Measurements from ENCODE around the gene GTF2A2.

DNA sequence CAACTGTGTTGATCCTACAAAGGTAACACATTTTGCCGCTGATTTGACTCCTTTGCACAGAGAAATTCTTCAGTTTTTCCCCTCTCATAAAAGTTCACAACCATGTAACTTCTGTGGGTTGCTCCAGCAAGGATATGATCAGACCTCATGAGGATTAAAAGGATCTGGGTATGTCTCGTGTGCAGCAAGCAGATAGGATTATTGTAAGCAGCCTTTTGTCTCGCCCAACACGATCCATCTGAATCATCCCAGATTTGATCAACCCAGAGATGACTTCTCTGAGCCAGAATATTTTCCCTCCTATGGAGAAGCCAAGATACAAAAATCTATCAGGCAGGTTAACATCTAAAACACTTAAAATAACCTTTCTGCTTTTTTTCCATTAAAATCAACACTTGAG lies 44.6 kb upstream of the GTF2A2 start:
- TF ChIP-seq SP2 (tag by site-specific recombination; IDR thresholded peaks at IDR 0.05): no peak
- TF ChIP-seq ZNF514 (tag by site-specific recombination; IDR thresholded peaks at IDR 0.05): no peak
- TF ChIP-seq CTCF (tag by site-specific recombination; IDR thresholded peaks at IDR 0.05): no peak
- TF ChIP-seq ZNF639 (tag by site-specific recombination; IDR thresholded peaks at IDR 0.05): no peak
- TF ChIP-seq, protein P1, sequence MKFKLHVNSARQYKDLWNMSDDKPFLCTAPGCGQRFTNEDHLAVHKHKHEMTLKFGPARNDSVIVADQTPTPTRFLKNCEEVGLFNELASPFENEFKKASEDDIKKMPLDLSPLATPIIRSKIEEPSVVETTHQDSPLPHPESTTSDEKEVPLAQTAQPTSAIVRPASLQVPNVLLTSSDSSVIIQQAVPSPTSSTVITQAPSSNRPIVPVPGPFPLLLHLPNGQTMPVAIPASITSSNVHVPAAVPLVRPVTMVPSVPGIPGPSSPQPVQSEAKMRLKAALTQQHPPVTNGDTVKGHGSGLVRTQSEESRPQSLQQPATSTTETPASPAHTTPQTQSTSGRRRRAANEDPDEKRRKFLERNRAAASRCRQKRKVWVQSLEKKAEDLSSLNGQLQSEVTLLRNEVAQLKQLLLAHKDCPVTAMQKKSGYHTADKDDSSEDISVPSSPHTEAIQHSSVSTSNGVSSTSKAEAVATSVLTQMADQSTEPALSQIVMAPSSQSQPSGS (tag by site-specific recombination; IDR thresholded peaks at IDR 0.05; ENCODE audit: low read depth): no peak
- no peak for TF ChIP-seq ZNF707 (tag by site-specific recombination; IDR thresholded peaks at IDR 0.05)
- no peak for TF ChIP-seq GLIS2 (tag by site-specific recombination; IDR thresholded peaks at IDR 0.05)
- TF ChIP-seq ZNF211 (tag by site-specific recombination; IDR thresholded peaks at IDR 0.05; ENCODE audit: low read depth): no peak
- TF ChIP-seq ZNF155 (tag by site-specific recombination; IDR thresholded peaks at IDR 0.05): no peak
- no peak for TF ChIP-seq ZNF2 (tag by site-specific recombination; IDR thresholded peaks at IDR 0.05)
- TF ChIP-seq ZBTB1 (tag by site-specific recombination; IDR thresholded peaks at IDR 0.05): no peak
- no peak for TF ChIP-seq INSM2 (tag by site-specific recombination; IDR thresholded peaks at IDR 0.05)
- TF ChIP-seq HOXD13 (CRISPR knock-in tag; IDR thresholded peaks at IDR 0.05; ENCODE audit: borderline replicate concordance): no peak
